Measurements from ENCODE around the gene SLC38A10. TPM values are rescaled to one million over a fixed set of nuclear protein-coding genes. Genes with fewer than 3 reads are reported as not detected.
A peak's percentile ranks its signal among the peaks of the same experiment; 100 is the strongest.

Gene SLC38A10
- total RNA-seq, 2 experiments from 2014 or later, result 35.7 to 38.7 TPM

- no peak for DNase-seq
- no peak overlapping the region for H3K4me3 Mint-ChIP-seq
- peaks cover 12% of the 10 kb centered on the region for H3K4me1 Mint-ChIP-seq
- H3K27me3 Mint-ChIP-seq, result no peaks in the 10 kb centered on the region
- H3K9me3 Mint-ChIP-seq, result no peaks in the 10 kb centered on the region
- H3K27ac Mint-ChIP-seq, result no peak overlapping the region
- peaks cover 2% of the 10 kb centered on the region for H3K36me3 Mint-ChIP-seq
These were observed 4.1 kb upstream of the SLC38A10 start for GRCh38 chr17:81298991-81299738.

DNA sequence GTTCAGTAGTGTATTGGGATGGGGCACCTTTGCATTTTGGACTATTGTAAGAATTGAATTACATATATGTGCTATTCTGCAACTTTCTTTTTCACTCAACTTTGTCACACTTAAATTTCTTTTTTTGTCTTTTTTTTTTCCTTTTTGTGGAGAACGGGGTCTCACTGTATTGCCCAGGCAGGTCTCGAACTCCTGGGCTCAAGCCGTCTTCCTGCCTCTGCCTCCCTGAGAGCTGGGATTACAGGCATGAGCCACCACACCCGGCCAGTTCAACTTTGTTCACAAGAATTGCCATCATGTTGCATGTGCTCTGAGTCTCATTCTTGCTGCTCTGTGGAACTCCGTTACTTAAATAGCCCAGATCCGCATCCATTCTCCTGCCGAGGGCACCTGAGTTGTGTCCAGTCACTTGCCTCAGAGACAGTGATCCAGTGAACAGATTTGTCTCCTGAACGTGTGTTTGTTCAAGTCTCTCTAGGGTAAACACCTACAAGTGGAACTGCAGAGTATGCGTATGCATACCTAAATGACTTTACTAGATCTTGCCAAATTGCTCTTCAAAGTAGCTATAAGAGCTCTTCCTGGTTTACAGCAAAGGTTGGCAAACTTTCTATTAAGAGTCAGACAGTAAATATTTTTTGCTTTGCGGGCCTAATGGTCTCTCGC is 3.4 kb upstream of the SLC38A10 start:
- Mint-ChIP-seq H3K27ac (no peak overlapping the region), H3K4me3 (no peak overlapping the region), H3K9me3 (no peaks in the 10 kb centered on the region), H3K4me1 (peaks cover 18% of the 10 kb centered on the region), H3K36me3 (peaks cover 3% of the 10 kb centered on the region), H3K27me3 (no peaks in the 10 kb centered on the region)
- no peak for DNase-seq

DNA sequence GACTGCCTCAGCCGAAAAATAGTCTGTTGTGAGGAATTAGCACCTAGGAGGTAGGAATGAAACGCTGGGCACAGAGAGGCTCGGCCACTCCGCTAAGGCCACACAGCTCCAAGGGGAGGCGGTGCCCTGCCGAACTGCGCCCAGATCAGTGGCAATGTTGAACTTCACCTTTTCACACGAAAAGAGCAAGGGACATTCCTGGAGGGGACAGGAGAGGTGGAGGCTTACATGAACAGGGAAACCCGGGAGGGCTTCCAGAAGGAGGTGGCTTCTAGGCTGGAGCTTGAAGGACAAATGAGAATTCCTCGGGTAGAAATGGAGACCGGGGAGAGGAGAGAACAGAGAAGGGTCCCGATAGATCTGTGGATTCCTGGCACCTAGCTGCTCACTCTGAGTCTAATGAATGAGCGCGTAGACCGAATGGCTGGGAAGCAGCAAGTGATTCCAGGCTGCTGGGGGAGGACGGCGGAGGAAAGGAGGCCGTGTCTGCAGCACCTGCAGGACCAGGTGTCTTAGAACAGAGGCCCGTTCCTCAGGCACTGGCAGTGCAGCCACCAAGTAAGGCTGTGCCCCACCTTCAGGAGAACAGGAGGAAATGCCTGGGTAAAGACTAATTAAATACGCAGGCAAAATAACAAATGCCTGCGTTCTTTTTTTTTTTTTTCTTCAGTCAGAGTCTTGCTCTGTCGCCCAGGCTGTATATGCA is 722 bp upstream of the SLC38A10 start:
- peak; percentile 52 for DNase-seq
- Mint-ChIP-seq H3K9me3 (no peaks in the 10 kb centered on the region), H3K4me3 (peak overlapping the region; percentile 95), H3K27me3 (no peaks in the 10 kb centered on the region), H3K27ac (peak overlapping the region; percentile 93), H3K36me3 (peaks cover 6% of the 10 kb centered on the region), H3K4me1 (peaks cover 33% of the 10 kb centered on the region)

- peak overlapping the region; percentile 70 for H3K27ac Mint-ChIP-seq
- peaks cover 33% of the 10 kb centered on the region for H3K4me1 Mint-ChIP-seq
These were observed 536 bp downstream of the SLC38A10 start for GRCh38 chr17:81294512-81295030.

DNA sequence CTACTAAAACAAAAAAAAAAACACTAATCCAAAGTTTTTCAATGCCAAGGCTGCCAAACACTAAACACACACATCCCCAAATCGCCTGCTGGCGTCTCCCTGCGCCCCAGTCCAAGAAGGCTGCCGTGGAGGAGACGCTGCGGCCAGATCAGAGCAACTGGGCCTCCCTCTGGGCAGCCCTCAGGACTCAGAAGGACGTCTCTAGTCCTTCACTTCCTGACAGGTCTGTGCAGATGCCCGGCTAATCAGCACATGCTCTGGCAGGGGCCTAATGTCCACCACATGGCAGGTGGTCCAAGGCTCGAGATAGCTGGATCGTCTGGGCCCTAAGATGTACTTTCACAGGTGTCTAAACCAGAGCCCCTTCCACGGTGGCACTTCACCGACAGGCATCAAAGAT is 2.7 kb downstream of the SLC38A10 start:
- Mint-ChIP-seq H3K27ac (no peak overlapping the region), H3K4me1 (peaks cover 33% of the 10 kb centered on the region), H3K4me3 (no peak overlapping the region), H3K27me3 (no peaks in the 10 kb centered on the region), H3K36me3 (peaks cover 6% of the 10 kb centered on the region), H3K9me3 (no peaks in the 10 kb centered on the region)
- DNase-seq, result no peak

More at GRCh38 chr17:81294512-81295030, 536 bp downstream of the SLC38A10 start:
- Mint-ChIP-seq H3K9me3 (no peaks in the 10 kb centered on the region), H3K27me3 (no peaks in the 10 kb centered on the region), H3K36me3 (peaks cover 6% of the 10 kb centered on the region), H3K4me3 (peak overlapping the region; percentile 95)
- DNase-seq, result peak; percentile 28

DNA sequence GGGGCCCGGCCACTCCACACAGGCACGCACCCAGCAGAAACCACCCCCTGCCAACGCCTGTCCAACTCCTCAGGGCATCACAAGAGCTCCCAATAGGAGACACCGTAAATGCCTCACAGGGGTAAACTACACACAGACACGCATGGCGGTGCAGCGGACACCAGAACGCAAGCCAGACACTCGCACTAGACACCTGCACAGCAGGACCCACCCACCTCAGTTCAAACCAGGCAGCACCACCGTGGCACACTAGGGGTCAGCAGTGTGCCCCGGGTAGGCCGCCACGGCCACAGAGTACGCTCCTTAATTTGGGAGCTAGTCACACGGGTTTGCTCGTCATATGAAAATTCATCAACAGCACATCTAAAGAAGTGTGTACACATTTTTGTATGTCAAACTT is 3.4 kb downstream of the SLC38A10 start:
- peaks cover 32% of the 10 kb centered on the region for H3K4me1 Mint-ChIP-seq
- no peaks in the 10 kb centered on the region for H3K27me3 Mint-ChIP-seq
- peaks cover 6% of the 10 kb centered on the region for H3K36me3 Mint-ChIP-seq
- H3K4me3 Mint-ChIP-seq, result no peak overlapping the region
- DNase-seq, result peak; percentile 82
- no peaks in the 10 kb centered on the region for H3K9me3 Mint-ChIP-seq
- no peak overlapping the region for H3K27ac Mint-ChIP-seq

DNA sequence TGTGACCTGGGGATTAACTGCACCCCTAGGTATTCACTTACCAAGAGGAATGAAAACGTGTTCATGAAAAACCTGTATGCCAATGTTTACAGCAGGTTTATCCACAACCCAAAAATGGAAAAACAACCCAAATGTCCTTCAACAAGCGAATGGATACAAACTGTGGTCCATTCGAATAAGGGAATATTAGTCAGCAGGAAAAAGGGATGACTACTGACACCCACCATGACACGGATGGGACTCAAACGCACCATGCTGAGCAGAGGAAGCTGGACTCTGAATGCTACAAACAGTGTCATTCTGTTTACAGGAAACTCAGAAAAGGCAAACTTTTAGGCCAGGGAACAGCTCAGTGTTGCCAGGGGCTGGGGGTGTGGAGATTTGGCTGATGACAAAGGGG is 4.9 kb downstream of the SLC38A10 start:
- Mint-ChIP-seq H3K36me3 (peaks cover 6% of the 10 kb centered on the region), H3K4me3 (no peak overlapping the region), H3K27ac (no peak overlapping the region), H3K9me3 (no peaks in the 10 kb centered on the region), H3K4me1 (peaks cover 34% of the 10 kb centered on the region), H3K27me3 (no peaks in the 10 kb centered on the region)
- DNase-seq, result no peak

DNA sequence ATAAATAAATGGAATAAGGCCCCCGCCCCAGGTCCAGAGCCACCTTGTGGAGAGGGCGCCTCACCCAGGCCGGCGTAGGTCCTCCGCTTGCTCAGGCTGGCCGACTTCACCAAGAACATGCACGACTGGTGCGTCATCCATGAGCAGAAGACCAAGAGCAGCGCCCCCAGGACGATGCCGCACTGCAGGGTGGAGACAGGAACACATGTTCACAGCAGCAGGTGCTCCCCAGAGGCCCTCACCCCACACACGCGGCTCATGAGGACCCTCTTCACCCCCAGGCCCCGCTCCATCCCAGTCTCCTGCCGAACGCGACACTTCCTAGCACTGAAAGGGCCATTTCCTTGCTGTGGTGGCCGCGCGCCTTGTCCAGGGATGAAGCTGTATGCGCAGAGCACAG is 5.5 kb downstream of the SLC38A10 start:
- Mint-ChIP-seq H3K4me1 (peaks cover 38% of the 10 kb centered on the region), H3K36me3 (peaks cover 5% of the 10 kb centered on the region), H3K27ac (no peak overlapping the region), H3K4me3 (no peak overlapping the region), H3K9me3 (no peaks in the 10 kb centered on the region), H3K27me3 (no peaks in the 10 kb centered on the region)
- no peak for DNase-seq

DNA sequence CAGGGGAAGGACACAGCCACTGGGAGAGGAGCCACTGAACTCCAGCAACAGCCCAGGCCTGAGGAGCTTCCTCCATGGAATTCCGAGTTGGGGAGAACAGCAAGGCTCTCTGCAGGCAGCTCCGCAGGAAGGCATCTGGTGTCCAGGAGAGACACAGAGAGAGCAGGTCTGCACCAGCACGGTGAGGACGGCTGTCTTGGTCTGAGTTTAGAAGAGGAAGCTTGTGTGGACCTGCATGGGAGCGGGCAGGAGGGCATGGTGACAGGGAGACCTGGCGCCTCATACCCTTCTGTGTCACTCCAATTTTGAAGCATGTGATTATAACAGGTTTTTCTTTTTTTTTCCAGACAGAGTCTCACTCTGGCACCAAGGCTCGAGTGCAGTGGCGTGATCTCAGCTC is 6.4 kb downstream of the SLC38A10 start:
- H3K27ac Mint-ChIP-seq, result no peak overlapping the region
- H3K27me3 Mint-ChIP-seq, result no peaks in the 10 kb centered on the region
- peaks cover 35% of the 10 kb centered on the region for H3K4me1 Mint-ChIP-seq
- H3K36me3 Mint-ChIP-seq, result peaks cover 3% of the 10 kb centered on the region
- no peak for DNase-seq
- H3K4me3 Mint-ChIP-seq, result no peak overlapping the region
- no peaks in the 10 kb centered on the region for H3K9me3 Mint-ChIP-seq

- Mint-ChIP-seq H3K4me1 (peaks cover 31% of the 10 kb centered on the region), H3K9me3 (no peaks in the 10 kb centered on the region), H3K4me3 (no peak overlapping the region), H3K36me3 (peaks cover 3% of the 10 kb centered on the region), H3K27ac (no peak overlapping the region), H3K27me3 (no peaks in the 10 kb centered on the region)
- no peak for DNase-seq
These were observed 7.2 kb downstream of the SLC38A10 start for GRCh38 chr17:81287741-81288430.

DNA sequence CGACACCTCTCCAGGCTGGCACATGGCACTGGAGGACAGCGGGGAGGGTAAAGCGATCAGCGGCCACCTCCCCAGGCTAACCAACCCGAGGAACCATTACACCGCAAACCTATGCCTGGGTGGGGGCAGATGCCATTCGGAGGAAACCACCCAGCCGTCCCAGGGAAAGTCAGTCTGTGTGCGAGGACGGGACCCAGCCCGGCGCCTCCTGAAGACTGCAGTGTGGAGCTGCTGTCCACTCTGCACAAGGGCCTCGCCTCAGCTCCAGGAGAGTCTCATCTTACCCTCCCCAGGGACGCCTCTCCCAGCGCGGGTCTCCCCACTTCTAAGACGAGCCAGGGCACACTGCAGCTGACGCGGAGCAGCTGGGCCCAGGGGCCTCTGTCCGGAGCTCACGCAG is 8.0 kb downstream of the SLC38A10 start:
- Mint-ChIP-seq H3K9me3 (no peaks in the 10 kb centered on the region), H3K36me3 (peaks cover 3% of the 10 kb centered on the region), H3K27me3 (no peaks in the 10 kb centered on the region), H3K4me3 (no peak overlapping the region), H3K27ac (peak overlapping the region; percentile 78), H3K4me1 (peaks cover 27% of the 10 kb centered on the region)
- DNase-seq, result no peak

DNA sequence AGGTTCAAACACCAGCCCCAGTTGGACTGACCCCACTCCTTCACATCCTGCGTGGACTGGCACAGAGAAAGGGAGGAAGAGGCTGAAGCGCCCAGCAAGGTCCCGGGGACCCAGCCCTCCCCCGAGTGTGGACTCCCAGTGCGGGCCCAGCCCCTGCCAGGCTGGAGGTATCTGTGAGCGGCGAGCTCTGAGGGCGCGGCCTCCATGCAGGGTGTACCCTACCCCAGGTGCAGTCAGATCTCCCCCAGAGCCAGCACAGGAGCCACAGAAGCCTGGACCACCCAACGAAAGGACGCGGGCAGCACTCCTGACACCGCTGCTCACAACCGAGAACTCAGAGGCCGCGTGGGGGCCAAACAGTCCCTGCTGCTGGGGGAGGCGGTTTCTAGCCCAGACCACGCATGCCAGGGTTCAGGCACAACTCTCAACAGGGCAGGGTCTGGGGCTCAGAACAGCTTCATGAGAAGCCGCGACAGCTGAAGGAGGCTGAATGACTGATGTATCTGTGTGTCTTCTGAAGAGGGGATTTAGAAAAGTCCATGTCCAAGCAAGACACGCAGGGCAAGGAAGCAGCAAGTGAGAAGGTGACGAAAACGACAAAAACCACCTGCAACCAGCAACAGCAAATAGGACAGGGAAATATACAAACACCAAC is 8.5 kb downstream of the SLC38A10 start:
- Mint-ChIP-seq H3K4me1 (peaks cover 25% of the 10 kb centered on the region), H3K27me3 (no peaks in the 10 kb centered on the region), H3K9me3 (no peaks in the 10 kb centered on the region), H3K36me3 (peaks cover 3% of the 10 kb centered on the region), H3K27ac (peak overlapping the region; percentile 94), H3K4me3 (peak overlapping the region; percentile 84)
- no peak for DNase-seq

- Mint-ChIP-seq H3K36me3 (peaks cover under 1% of the 10 kb centered on the region), H3K4me1 (peaks cover 20% of the 10 kb centered on the region), H3K9me3 (no peaks in the 10 kb centered on the region), H3K27ac (peak overlapping the region; percentile 94), H3K4me3 (peak overlapping the region; percentile 84), H3K27me3 (no peaks in the 10 kb centered on the region)
- no peak for DNase-seq
These were observed 9.2 kb downstream of the SLC38A10 start for GRCh38 chr17:81285894-81286293.

DNA sequence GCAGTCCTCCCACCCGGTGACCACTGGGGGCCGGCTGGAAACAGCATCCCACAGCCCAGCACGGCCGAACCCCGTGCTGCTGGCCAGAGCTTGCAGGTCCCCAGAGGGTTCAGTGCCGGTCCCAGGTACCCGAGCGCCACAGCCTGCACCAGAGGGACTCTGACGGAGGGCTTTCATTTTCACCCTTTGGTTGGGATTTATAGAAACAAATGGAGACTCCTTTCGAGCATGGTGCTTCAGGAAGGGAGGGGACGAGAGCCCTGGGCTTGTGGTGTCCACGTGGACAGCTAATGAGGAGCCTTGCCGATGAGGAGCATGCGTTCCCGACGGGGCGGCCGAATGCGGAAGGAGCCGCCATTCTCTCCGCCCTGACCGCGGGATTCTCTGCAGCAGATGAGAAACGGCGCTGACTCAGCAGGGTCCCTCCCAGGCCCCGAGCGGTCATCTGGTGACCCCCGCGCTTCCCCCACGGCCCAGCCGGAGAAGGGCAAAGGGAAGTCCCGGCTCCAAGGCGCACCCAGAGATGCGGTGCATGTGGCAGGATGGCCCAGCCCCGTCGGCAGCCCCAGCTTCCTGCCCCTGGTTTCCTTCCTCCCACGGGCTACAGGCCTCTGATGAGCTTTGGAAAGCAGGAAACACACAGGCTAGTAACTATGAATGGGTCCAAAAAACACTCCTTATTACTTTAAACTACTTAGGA is 9.8 kb downstream of the SLC38A10 start:
- H3K36me3 Mint-ChIP-seq, result peaks cover 2% of the 10 kb centered on the region
- H3K27ac Mint-ChIP-seq, result peak overlapping the region; percentile 94
- peak; percentile 66 for DNase-seq
- H3K9me3 Mint-ChIP-seq, result no peaks in the 10 kb centered on the region
- H3K27me3 Mint-ChIP-seq, result no peaks in the 10 kb centered on the region
- peak overlapping the region; percentile 84 for H3K4me3 Mint-ChIP-seq
- peaks cover 19% of the 10 kb centered on the region for H3K4me1 Mint-ChIP-seq
